Fibroblast of mammary gland (primary cell): ENCODE measurements around the gene GSN.

Source experiments
- DNase-seq: peaks from one replicate; pipeline ENCODE4 v3.0.0-alpha.2; 2010; ENCODE audit warnings: low read depth
- H3K4me3 ChIP-seq: 2 replicates; pipeline ENCODE4 v1.5.1; 2011; ENCODE audit warnings: low read depth, mild to moderate bottlenecking, low read length, moderate library complexity; ENCODE audit not compliant: control insufficient read depth
- CTCF ChIP-seq: conservative IDR thresholded peaks from 2 replicates; pipeline ENCODE4 v1.5.1; 2011; ENCODE audit warnings: low read depth, low read length, inconsistent platforms; ENCODE audit not compliant: control insufficient read depth, insufficient read depth

The GSN gene

GRCh38 chr9:121331549-121331948 lies 63.6 kb downstream of the GSN start:
- H3K4me3 ChIP-seq, result no peak overlapping the region
- no peak for TF ChIP-seq CTCF
- DNase-seq, result peak; percentile 36

GRCh38 chr9:121331992-121332685 lies 64.2 kb downstream of the GSN start:
- peak; percentile 54 for TF ChIP-seq CTCF
- no peak overlapping the region for H3K4me3 ChIP-seq
- DNase-seq, result peak; percentile 77

- TF ChIP-seq CTCF, result no peak
- H3K4me3 ChIP-seq, result no peak overlapping the region
- no peak for DNase-seq
Measured at GRCh38 chr9:121333950-121334773, 66.2 kb downstream of the GSN start.

GRCh38 chr9:121336665-121337064 lies 68.7 kb downstream of the GSN start:
- no peak for TF ChIP-seq CTCF
- no peak for DNase-seq
- H3K4me3 ChIP-seq, result no peak overlapping the region

- no peak overlapping the region for H3K4me3 ChIP-seq
- TF ChIP-seq CTCF, result no peak
- no peak for DNase-seq
Measured at GRCh38 chr9:121339437-121339836, 71.5 kb downstream of the GSN start.

GRCh38 chr9:121340676-121341392 lies 72.9 kb downstream of the GSN start:
- DNase-seq, result no peak
- no peak overlapping the region for H3K4me3 ChIP-seq
- no peak for TF ChIP-seq CTCF
